ENCODE results near the gene ZIC4. TPM values are rescaled to one million over a fixed set of nuclear protein-coding genes. Genes with fewer than 3 reads are reported as not detected.

ZIC4 gene
- total and polyA plus RNA-seq, 2 of the 4 experiments (the other 2 are of a cell fraction), result not detected

DNA sequence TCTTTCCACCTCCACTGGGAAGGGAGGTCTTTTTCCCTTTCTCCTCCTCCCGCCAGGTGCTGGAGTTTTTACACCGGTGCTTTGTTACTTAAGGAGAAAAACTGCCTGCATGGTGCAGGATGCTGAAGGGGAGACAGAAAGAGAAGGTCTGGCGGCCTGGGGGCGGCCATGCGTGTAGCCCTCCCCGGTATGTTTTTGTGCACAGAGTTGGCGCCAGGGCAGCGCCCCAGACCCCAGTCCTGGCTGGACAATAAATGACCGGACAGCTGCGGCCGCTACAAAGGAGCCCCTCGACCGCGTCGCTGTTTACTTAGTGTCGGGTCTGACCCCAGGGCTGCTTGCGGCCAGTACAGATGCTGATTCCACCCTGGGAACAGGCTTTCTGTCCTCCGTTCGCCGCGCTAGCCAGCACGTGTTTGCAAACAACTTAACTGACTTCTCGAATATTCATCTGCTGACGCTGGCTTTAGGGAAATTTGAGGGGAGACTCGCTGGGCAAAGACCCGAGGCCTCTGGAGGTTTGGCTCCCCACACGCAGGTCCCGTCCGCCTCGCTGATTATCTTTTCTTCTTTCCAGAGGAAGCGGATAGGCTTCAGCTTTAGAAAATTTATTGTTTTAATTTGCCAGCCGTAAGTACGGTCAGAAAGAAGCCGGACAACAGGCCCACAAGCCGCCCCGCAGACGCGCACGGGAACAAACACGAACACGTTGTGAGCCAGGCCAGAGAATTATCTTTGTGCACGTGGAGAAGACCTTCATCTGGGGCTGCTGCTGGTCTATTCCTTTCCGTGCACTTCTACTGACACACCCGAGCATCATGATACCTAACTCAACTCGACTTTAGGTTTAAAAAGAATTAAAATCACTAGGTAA is 46.9 kb downstream of the ZIC4 start:
- no peak for TF ChIP-seq ELK1 (IDR thresholded peaks at IDR 0.05; ENCODE audit: borderline replicate concordance, low read depth, low read length)
- no peak for TF ChIP-seq MAFK (IDR thresholded peaks at IDR 0.05; ENCODE audit: low read depth, low read length)
- no peak for TF ChIP-seq MXI1 (IDR thresholded peaks at IDR 0.05; ENCODE audit: borderline replicate concordance, low read depth, low read length)
- no peak for TF ChIP-seq BHLHE40 (IDR thresholded peaks at IDR 0.05; ENCODE audit: low read depth, low read length)
- TF ChIP-seq, protein P1, sequence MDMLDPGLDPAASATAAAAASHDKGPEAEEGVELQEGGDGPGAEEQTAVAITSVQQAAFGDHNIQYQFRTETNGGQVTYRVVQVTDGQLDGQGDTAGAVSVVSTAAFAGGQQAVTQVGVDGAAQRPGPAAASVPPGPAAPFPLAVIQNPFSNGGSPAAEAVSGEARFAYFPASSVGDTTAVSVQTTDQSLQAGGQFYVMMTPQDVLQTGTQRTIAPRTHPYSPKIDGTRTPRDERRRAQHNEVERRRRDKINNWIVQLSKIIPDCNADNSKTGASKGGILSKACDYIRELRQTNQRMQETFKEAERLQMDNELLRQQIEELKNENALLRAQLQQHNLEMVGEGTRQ (IDR thresholded peaks at IDR 0.05; ENCODE audit: low read depth, low read length), result no peak
- no peak for TF ChIP-seq NFE2L2 (IDR thresholded peaks at IDR 0.05; ENCODE audit: low read depth, low read length)
- no peak for TF ChIP-seq RAD21 (IDR thresholded peaks at IDR 0.05; ENCODE audit: low read length)
- TF ChIP-seq RFX5 (IDR thresholded peaks at IDR 0.05; ENCODE audit: low read depth, low read length), result no peak
- no peak for TF ChIP-seq SMC3 (IDR thresholded peaks at IDR 0.05; ENCODE audit: low read depth, low read length)
- TF ChIP-seq MAZ (IDR thresholded peaks at IDR 0.05; ENCODE audit: borderline replicate concordance, low read depth, low read length), result no peak
- no peak for TF ChIP-seq POLR2A (IDR thresholded peaks at IDR 0.05; ENCODE audit: low read depth, low read length)

More for the DNA sequence above, 46.9 kb downstream of the ZIC4 start:
- ChIA-PET POLR2A (ENCODE audit: unreplicated experiment) (no interaction called here), CTCF (no interaction called here)
- H4K91ac ChIP-seq (ENCODE audit: insufficient read depth, low read depth, low read length), result no peak overlapping the region
- H3K4me1 ChIP-seq (ENCODE audit: control insufficient read depth, insufficient read depth, low read length), result no peaks in the 10 kb centered on the region
- no peak overlapping the region for H2BK120ac ChIP-seq (ENCODE audit: low read depth, low read length)
- no peak overlapping the region for H3K4ac ChIP-seq (ENCODE audit: low read depth, low read length)
- H3K4me2 ChIP-seq (ENCODE audit: low read depth, low read length), result no peak overlapping the region
- no peak overlapping the region for H2AK9ac ChIP-seq (replicated peaks; ENCODE audit: low read depth, low read length, poor library complexity)
- no peak overlapping the region for H3K27ac ChIP-seq (ENCODE audit: insufficient read depth, low read length)
- intact Hi-C loops (cut with micrococcal nuclease), result no loop called here
- dilution Hi-C loops (cut with HindIII; ENCODE audit: low sequenced_read_pairs, unreplicated experiment), result no loop called here
- H2BK20ac ChIP-seq (ENCODE audit: low read depth, low read length), result no peak overlapping the region
- no peak overlapping the region for H3K14ac ChIP-seq (replicated peaks; ENCODE audit: low read depth, low read length)
- H2AK5ac ChIP-seq (ENCODE audit: low read depth, low read length), result no peak overlapping the region
- H3K27me3 ChIP-seq (ENCODE audit: control insufficient read depth, insufficient read depth, low read length), result peaks cover 73% of the 10 kb centered on the region
- no TSS peak for BruUV-seq (replicated peaks)
- ATAC-seq (ENCODE audit: low read depth) (no peak), DNase-seq (no peak)
- no peaks in the 10 kb centered on the region for H3K79me1 ChIP-seq (ENCODE audit: low read depth in 1 of 2, low read length in 2 of 2)
- H2BK15ac ChIP-seq (ENCODE audit: low read depth, low read length), result no peak overlapping the region
- no peak overlapping the region for H3K56ac ChIP-seq (ENCODE audit: extremely low read depth, insufficient read depth, low read length)
- H3K4me3 ChIP-seq (ENCODE audit: insufficient read depth, low read depth, low read length), result no peak overlapping the region
- no peaks in the 10 kb centered on the region for H4K20me1 ChIP-seq (ENCODE audit: insufficient read depth, low read length)
- no peak overlapping the region for H3K18ac ChIP-seq (ENCODE audit: low read depth, low read length)
- in situ Hi-C loops (cut with MboI; ENCODE audit: low sequenced_read_pairs), result no loop called here
- no peak overlapping the region for H4K5ac ChIP-seq (ENCODE audit: low read depth, low read length)
- WGBS, 2 experiments (ENCODE audit: extremely low coverage in 2 of 2, insufficient read length in 1 of 2), result 6% methylated on average over 20 of the region's 45 CpGs; no CpG with 5 or more reads in 1 of the 2 experiments
- no peak overlapping the region for H3K9ac ChIP-seq (ENCODE audit: low read depth, low read length)
- no peak overlapping the region for H4K8ac ChIP-seq (ENCODE audit: low read depth in 2 of 2, low read length in 2 of 2)
- no peak overlapping the region for H2BK5ac ChIP-seq (ENCODE audit: low read depth, low read length, poor library complexity, severe bottlenecking)
- peaks cover 17% of the 10 kb centered on the region for H3K9me3 ChIP-seq (ENCODE audit: control insufficient read depth, insufficient read depth, low read length)
- no peaks in the 10 kb centered on the region for H3K36me3 ChIP-seq (ENCODE audit: control insufficient read depth, insufficient read depth, low read length)
- H3K9me1 ChIP-seq (ENCODE audit: insufficient read depth, low read length), result no peaks in the 10 kb centered on the region
- H3K23ac ChIP-seq (ENCODE audit: low read depth, low read length), result no peak overlapping the region
- H2AFZ ChIP-seq (replicated peaks; ENCODE audit: low read length, poor library complexity), result no peak overlapping the region
